ENCODE results near the gene OGDH. TPM values are rescaled to one million over a fixed set of nuclear protein-coding genes. Genes with fewer than 3 reads are reported as not detected.
A peak's percentile ranks its signal among the peaks of the same experiment; 100 is the strongest.

OGDH gene
- total RNA-seq, 1 donor from 2014 or later = 45.0 TPM

- Histone ChIP-seq H3K4me3 (ENCODE audit: low read depth, low read length) (no peak overlapping the region), H3K36me3 (ENCODE audit: control insufficient read depth, insufficient read depth, low read length) (peaks cover 22% of the 10 kb centered on the region), H3K27me3 (ENCODE audit: control insufficient read depth, insufficient read depth, low read length) (no peaks in the 10 kb centered on the region)
- FAIRE-seq = no peak
- no peak for TF ChIP-seq CTCF (IDR thresholded peaks at IDR 0.05; ENCODE audit: insufficient read depth, low read length, severe bottlenecking)
- DNase-seq (ENCODE audit: low read depth) = no peak
These were observed 64.6 kb downstream of the OGDH start for GRCh38 chr7:44671069-44671468.

GRCh38 chr7:44673324-44673723, 66.9 kb downstream of the OGDH start:
- DNase-seq (ENCODE audit: low read depth) (no peak), FAIRE-seq (peak; percentile 50)
- Histone ChIP-seq H3K27me3 (ENCODE audit: control insufficient read depth, insufficient read depth, low read length) (no peaks in the 10 kb centered on the region), H3K36me3 (ENCODE audit: control insufficient read depth, insufficient read depth, low read length) (peaks cover 21% of the 10 kb centered on the region), H3K4me3 (ENCODE audit: low read depth, low read length) (no peak overlapping the region)
- no peak for TF ChIP-seq CTCF (IDR thresholded peaks at IDR 0.05; ENCODE audit: insufficient read depth, low read length, severe bottlenecking)

GRCh38 chr7:44673771-44674170, 67.3 kb downstream of the OGDH start:
- no peak overlapping the region for H3K4me3 ChIP-seq (ENCODE audit: low read depth, low read length)
- DNase-seq (ENCODE audit: low read depth) (no peak), FAIRE-seq (no peak)
- no peak for TF ChIP-seq CTCF (IDR thresholded peaks at IDR 0.05; ENCODE audit: insufficient read depth, low read length, severe bottlenecking)
- H3K36me3 ChIP-seq (ENCODE audit: control insufficient read depth, insufficient read depth, low read length) = peaks cover 20% of the 10 kb centered on the region
- H3K27me3 ChIP-seq (ENCODE audit: control insufficient read depth, insufficient read depth, low read length) = no peaks in the 10 kb centered on the region

- no peak for FAIRE-seq
- Histone ChIP-seq H3K4me3 (ENCODE audit: low read depth, low read length) (no peak overlapping the region), H3K27me3 (ENCODE audit: control insufficient read depth, insufficient read depth, low read length) (no peaks in the 10 kb centered on the region), H3K36me3 (ENCODE audit: control insufficient read depth, insufficient read depth, low read length) (peaks cover 19% of the 10 kb centered on the region)
- no peak for DNase-seq (ENCODE audit: low read depth)
- no peak for TF ChIP-seq CTCF (IDR thresholded peaks at IDR 0.05; ENCODE audit: insufficient read depth, low read length, severe bottlenecking)
These were observed 68.0 kb downstream of the OGDH start for GRCh38 chr7:44674381-44674780.

GRCh38 chr7:44676776-44677175, 70.3 kb downstream of the OGDH start:
- Histone ChIP-seq H3K36me3 (ENCODE audit: control insufficient read depth, insufficient read depth, low read length) (peaks cover 21% of the 10 kb centered on the region), H3K4me3 (ENCODE audit: low read depth, low read length) (no peak overlapping the region), H3K27me3 (ENCODE audit: control insufficient read depth, insufficient read depth, low read length) (no peaks in the 10 kb centered on the region)
- FAIRE-seq = no peak
- no peak for DNase-seq (ENCODE audit: low read depth)
- TF ChIP-seq CTCF (IDR thresholded peaks at IDR 0.05; ENCODE audit: insufficient read depth, low read length, severe bottlenecking) = no peak

- FAIRE-seq (no peak), DNase-seq (ENCODE audit: low read depth) (no peak)
- no peak for TF ChIP-seq CTCF (IDR thresholded peaks at IDR 0.05; ENCODE audit: insufficient read depth, low read length, severe bottlenecking)
- H3K27me3 ChIP-seq (ENCODE audit: control insufficient read depth, insufficient read depth, low read length) = no peaks in the 10 kb centered on the region
- H3K36me3 ChIP-seq (ENCODE audit: control insufficient read depth, insufficient read depth, low read length) = peaks cover 21% of the 10 kb centered on the region
- no peak overlapping the region for H3K4me3 ChIP-seq (ENCODE audit: low read depth, low read length)
These were observed 71.7 kb downstream of the OGDH start for GRCh38 chr7:44678101-44678470.

All from bronchial epithelial cell (primary cell).